SHP77 (cell line): Measurements from ENCODE around the gene TRMT44.
"Not testable (repeated sequence)": the region's sequence is repeated elsewhere in the genome, so short reads cannot be mapped to it uniquely, and the experiment has no call there.

Source experiments
- DNase-seq, 2 experiments: peaks; one replicate each; lab custom pipeline; 2025; lab: John Stamatoyannopoulos, UW

The TRMT44 gene

GRCh38 chr4:8440492-8441311 lies at the start of gene TRMT44, which contains the start of gene ACOX3:
Gene TRMT44 (plus strand): TSS chr4:8440777. CDS start chr4:8440823, 46 bp downstream.
Gene ACOX3 (minus strand): TSS chr4:8440723. CDS start chr4:8416521, 24,202 bp downstream.
- peak; percentile 18 to 57 for DNase-seq

- no peak for DNase-seq
Observed at GRCh38 chr4:8391071-8391470, 49.5 kb upstream of the TRMT44 start.

GRCh38 chr4:8391972-8392371 lies 48.6 kb upstream of the TRMT44 start:
- peak; percentile 12 to 30 for DNase-seq

- no peak for DNase-seq
Observed at GRCh38 chr4:8392591-8393190, 47.9 kb upstream of the TRMT44 start.

- DNase-seq: no peak
Observed at GRCh38 chr4:8393593-8394038, 47.0 kb upstream of the TRMT44 start.

- no peak for DNase-seq
Observed at GRCh38 chr4:8394061-8394519, 46.5 kb upstream of the TRMT44 start.

- no peak for DNase-seq
Observed at GRCh38 chr4:8394806-8395205, 45.8 kb upstream of the TRMT44 start.

GRCh38 chr4:8395504-8396296 lies 44.9 kb upstream of the TRMT44 start:
- DNase-seq: no peak

GRCh38 chr4:8396762-8397406 lies 43.7 kb upstream of the TRMT44 start:
- DNase-seq: no peak

GRCh38 chr4:8398347-8398746 lies 42.2 kb upstream of the TRMT44 start:
- no peak for DNase-seq

GRCh38 chr4:8399298-8399697 lies 41.3 kb upstream of the TRMT44 start:
- no peak for DNase-seq

- no peak for DNase-seq
Observed at GRCh38 chr4:8400632-8401325, 39.8 kb upstream of the TRMT44 start.

- DNase-seq: no peak
Observed at GRCh38 chr4:8401665-8402064, 38.9 kb upstream of the TRMT44 start.

GRCh38 chr4:8402181-8402597 lies 38.4 kb upstream of the TRMT44 start:
- no peak for DNase-seq

- no peak for DNase-seq
Observed at GRCh38 chr4:8402640-8403039, 37.9 kb upstream of the TRMT44 start.

- DNase-seq: no peak
Observed at GRCh38 chr4:8403173-8403753, 37.3 kb upstream of the TRMT44 start.

- DNase-seq: no peak
Observed at GRCh38 chr4:8403976-8404375, 36.6 kb upstream of the TRMT44 start.

- no peak for DNase-seq
Observed at GRCh38 chr4:8404791-8405515, 35.6 kb upstream of the TRMT44 start.

GRCh38 chr4:8405516-8405875 lies 35.1 kb upstream of the TRMT44 start:
- DNase-seq: no peak

GRCh38 chr4:8406887-8407286 lies 33.7 kb upstream of the TRMT44 start:
- not testable (repeated sequence) for DNase-seq
